Suppressor macrophage treated with lipopolysaccharide for 1 hour (primary cell): ENCODE results near the gene ASGR1.

Experiments
- DNase-seq, 3 donors: peaks; one replicate each; pipeline ENCODE4 v3.0.0-alpha.2; 2020 to 2022

The ASGR1 gene

GRCh38 chr17:7215652-7216180 lies 36.5 kb upstream of the ASGR1 start:
- no peak for DNase-seq

- no peak for DNase-seq
Measured at GRCh38 chr17:7215136-7215638, 36.0 kb upstream of the ASGR1 start.

GRCh38 chr17:7214300-7215135 lies 35.3 kb upstream of the ASGR1 start:
- DNase-seq, result peak; percentile 96 to 98 (median 96)

GRCh38 chr17:7213895-7214299 lies 34.7 kb upstream of the ASGR1 start:
- peak; percentile 66 to 69 (median 66) for DNase-seq

- DNase-seq, result no peak
Measured at GRCh38 chr17:7211491-7212273, 32.5 kb upstream of the ASGR1 start.

- DNase-seq, result no peak
Measured at GRCh38 chr17:7208754-7209460, 29.7 kb upstream of the ASGR1 start.

GRCh38 chr17:7208027-7208571 lies 28.9 kb upstream of the ASGR1 start:
- DNase-seq, result no peak

GRCh38 chr17:7207120-7208001 lies 28.2 kb upstream of the ASGR1 start:
- no peak for DNase-seq

GRCh38 chr17:7205561-7205960 lies 26.4 kb upstream of the ASGR1 start:
- DNase-seq, result no peak

GRCh38 chr17:7204828-7205461 lies 25.8 kb upstream of the ASGR1 start:
- DNase-seq, result peak; percentile 77 to 89 (median 88)

- DNase-seq, result no peak
Measured at GRCh38 chr17:7204336-7204735, 25.2 kb upstream of the ASGR1 start.

- DNase-seq, result no peak
Measured at GRCh38 chr17:7203391-7203790, 24.2 kb upstream of the ASGR1 start.

- DNase-seq, result no peak
Measured at GRCh38 chr17:7196651-7197401, 17.7 kb upstream of the ASGR1 start.

- no peak for DNase-seq
Measured at GRCh38 chr17:7195971-7196370, 16.8 kb upstream of the ASGR1 start.

- no peak for DNase-seq
Measured at GRCh38 chr17:7192271-7192937, 13.2 kb upstream of the ASGR1 start.

- peak; percentile 36 to 58 (median 41) for DNase-seq
Measured at GRCh38 chr17:7191571-7192270, 12.6 kb upstream of the ASGR1 start.

GRCh38 chr17:7191069-7191468 lies 11.9 kb upstream of the ASGR1 start:
- DNase-seq, result no peak

- DNase-seq, result no peak
Measured at GRCh38 chr17:7190276-7190917, 11.2 kb upstream of the ASGR1 start.
